Activated naive CD4-positive, alpha-beta T cell treated with anti-CD3 and anti-CD28 coated beads, Interleukin-2, amount 50 U/mL, for 16 hours (primary cell): ENCODE data around the gene ELSPBP1.
"Not testable (repeated sequence)": the region's sequence is repeated elsewhere in the genome, so short reads cannot be mapped to it uniquely, and the experiment has no call there.

Experiments
- DNase-seq: peaks from one replicate; pipeline ENCODE4 v3.0.0-alpha.2; 2020

ELSPBP1 gene

GRCh38 chr19:48043675-48044258 is 49.3 kb downstream of the ELSPBP1 start, which contains the start of gene CABP5:
TSS of gene CABP5 (minus strand) at chr19:48044079. CDS start at chr19:48043922, 157 bp downstream.
- no peak for DNase-seq

- no peak for DNase-seq
These were observed 50.1 kb downstream of the ELSPBP1 start for GRCh38 chr19:48044561-48044960.

GRCh38 chr19:48051335-48052033 is 57.1 kb downstream of the ELSPBP1 start:
- DNase-seq: no peak

DNA sequence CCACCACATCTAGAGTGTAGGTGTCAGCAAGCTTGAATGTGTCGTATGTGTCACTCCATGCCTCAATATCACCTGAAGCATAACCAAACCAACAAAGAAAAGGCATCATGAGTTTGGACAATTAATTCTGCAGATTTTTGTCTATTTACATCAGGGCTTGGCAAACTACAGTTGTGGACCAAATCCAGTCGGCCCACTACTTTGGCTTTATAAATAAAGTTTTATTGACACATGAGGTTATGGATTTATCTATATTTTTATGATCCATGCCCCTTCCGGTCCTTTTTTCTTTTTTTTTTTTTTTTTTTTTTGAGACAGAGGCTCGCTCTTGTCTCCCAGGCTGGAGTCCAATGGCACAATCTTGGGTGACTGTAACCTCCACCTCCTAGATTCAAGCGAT is 58.6 kb downstream of the ELSPBP1 start:
- no peak for DNase-seq

- no peak for DNase-seq
These were observed 59.4 kb downstream of the ELSPBP1 start for GRCh38 chr19:48053856-48054255.

DNA sequence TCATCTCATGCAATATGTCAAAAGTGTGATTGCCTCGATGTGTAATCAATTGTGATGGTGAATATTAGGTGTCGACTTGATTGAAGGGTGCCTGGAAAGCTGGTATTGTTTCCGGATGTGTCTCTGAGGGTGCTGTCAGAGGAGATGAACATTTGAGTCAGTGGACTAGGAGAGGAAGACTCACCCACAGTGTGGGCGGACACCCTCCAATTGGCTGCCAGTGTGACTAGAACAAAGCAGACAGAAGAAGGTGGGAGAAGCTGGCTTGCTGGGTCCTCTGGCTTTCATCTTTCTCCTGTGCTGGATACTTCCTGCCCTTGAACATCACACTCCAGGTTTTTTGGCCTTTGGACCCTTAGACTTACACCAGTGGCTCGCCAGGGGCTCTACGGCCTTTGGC is 64.9 kb downstream of the ELSPBP1 start:
- DNase-seq: no peak

DNA sequence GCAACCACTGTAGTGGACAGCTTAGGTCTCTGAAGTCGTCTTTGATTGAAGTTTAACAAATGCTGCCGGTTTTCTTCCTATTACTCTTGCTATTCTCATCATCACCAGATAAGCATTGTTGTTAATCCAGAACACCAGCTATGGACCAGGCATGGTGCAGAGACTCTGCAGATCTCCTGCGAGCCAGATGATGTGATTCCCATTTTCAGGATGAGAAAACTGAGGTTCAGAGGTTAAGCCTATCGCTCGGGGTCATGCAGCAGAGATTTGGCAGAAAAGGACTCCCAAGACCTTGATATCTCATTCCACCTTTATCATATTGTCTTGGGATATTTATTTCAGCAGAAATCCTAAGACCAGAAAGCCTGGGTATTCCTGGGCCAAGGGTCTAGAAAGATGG is 65.9 kb downstream of the ELSPBP1 start:
- DNase-seq: no peak

- DNase-seq: no peak
These were observed 67.2 kb downstream of the ELSPBP1 start for GRCh38 chr19:48061401-48062344.

DNA sequence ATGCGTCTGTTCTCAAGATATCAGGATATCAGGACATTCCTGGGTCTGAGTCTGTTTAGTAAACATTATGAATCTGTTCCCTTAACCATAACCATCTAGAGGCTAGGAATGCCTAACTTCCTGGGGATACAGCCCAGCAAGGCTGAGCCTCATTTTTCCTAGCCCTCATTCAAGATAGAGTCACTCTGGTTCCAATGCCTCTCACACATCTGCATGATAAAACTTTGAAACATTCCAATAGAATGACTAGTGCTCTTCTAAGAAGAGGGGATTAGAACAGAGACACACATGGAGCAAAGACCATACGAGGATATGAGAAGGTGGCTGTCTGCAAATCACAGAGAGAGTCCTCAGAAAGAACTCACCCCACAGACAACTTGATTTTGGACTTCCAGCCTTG is 70.1 kb downstream of the ELSPBP1 start:
- DNase-seq: no peak

GRCh38 chr19:48069435-48069834 is 75.0 kb downstream of the ELSPBP1 start:
- DNase-seq: no peak

DNA sequence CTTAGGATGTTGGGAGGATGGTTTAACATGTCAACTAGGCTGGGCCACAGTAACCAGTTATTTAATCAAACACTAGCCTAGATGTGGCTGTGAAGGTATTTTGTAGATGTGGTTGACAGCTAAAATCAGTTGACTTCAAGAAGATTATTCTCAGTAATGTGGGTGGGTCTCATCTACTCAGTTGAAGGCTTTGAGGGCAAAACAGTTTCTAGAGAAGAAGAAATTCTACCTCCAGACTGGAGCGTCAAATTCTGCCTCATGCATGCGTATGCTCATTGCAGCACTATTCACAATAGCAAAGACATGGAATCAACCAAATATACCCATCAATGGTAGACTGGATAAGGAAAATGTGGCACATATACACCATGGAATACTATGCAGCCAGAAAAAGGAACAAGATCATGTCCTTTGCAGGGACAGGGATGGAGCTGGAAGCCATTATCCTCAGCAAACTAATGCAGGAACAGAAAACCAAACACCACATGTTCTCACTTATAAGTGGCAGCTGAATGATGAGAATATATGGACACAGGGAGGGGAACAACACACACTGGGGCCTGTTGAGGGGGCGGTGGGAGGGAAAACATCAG is 75.8 kb downstream of the ELSPBP1 start:
- not testable (repeated sequence) for DNase-seq
